Lower leg skin (tissue), 4 donors: ENCODE measurements around the gene SULT1A3. TPM values are rescaled to one million over a fixed set of nuclear protein-coding genes. Genes with fewer than 3 reads are reported as not detected.
"Not testable (repeated sequence)": the region's sequence is repeated elsewhere in the genome, so short reads cannot be mapped to it uniquely, and the experiment has no call there.

Experiments used
- DNase-seq, 2 donors: peaks; one replicate each; pipeline ENCODE4 v3.0.0-alpha.2; 2019; ENCODE audit warnings: low spot score in 2 of 2
- H3K4me3 ChIP-seq: fragments of 200-600 bp; sonication (generic); 2 replicates; pipeline ENCODE4 v1.5.1; 2017; ENCODE audit warnings: mild to moderate bottlenecking, low read depth; ENCODE audit not compliant: poor library complexity, severe bottlenecking
- POLR2A ChIP-seq, 2 donors: fragments of 450-650 bp; IDR thresholded peaks; one replicate each; pipeline ENCODE4 v1.6.1; 2016 to 2017; ENCODE audit warnings: antibody characterized with exemption in 2 of 2, mild to moderate bottlenecking in 1 of 2, moderate library complexity in 1 of 2
- WGBS, 2 donors: methylation state at CpG; one replicate each; pipeline ENCODE4 v1.1.5; 2018; 5-methylcytosine and 5-hydroxymethylcytosine counted together
- intact Hi-C: fragments of 100-400 bp; cut with DNase I; formaldehyde crosslinking; loops from one replicate; pipeline ENCODE4 v1.15.0; 2023; ENCODE audit warnings: low total_unique reads
- total RNA-seq, 4 donors: library from RNA; depleted of rRNA; stranded (reverse); fragments of >200 nt; gene quantifications; one replicate each; pipeline ENCODE4 v1.1.0, GENCODE V29; 2016
- TF ChIP-seq, protein P1 (sequence below), 3 donors: fragments of 450-650 bp; IDR thresholded peaks; one replicate each; pipeline ENCODE4 v1.5.1; 2016; ENCODE audit warnings: antibody characterized with exemption in 3 of 3, mild to moderate bottlenecking in 3 of 3, moderate library complexity in 2 of 3

Gene SULT1A3
- total RNA-seq = 10 to 100 TPM in 2 of 4 donors, 1 to 10 TPM in 2; 2.0 to 19.3 (median 11.3) TPM

- H3K4me3 ChIP-seq, intact Hi-C loops, DNase-seq: not testable (repeated sequence)
- no CpG with 5 or more reads among the region's 3 CpGs for WGBS, 2 donors
Observed at GRCh38 chr16:30199049-30199448, at the start of gene SULT1A3. SULT1A3 (plus strand) TSS chr16:30199255; CDS start chr16:30200729, 1,474 bp downstream.

DNA sequence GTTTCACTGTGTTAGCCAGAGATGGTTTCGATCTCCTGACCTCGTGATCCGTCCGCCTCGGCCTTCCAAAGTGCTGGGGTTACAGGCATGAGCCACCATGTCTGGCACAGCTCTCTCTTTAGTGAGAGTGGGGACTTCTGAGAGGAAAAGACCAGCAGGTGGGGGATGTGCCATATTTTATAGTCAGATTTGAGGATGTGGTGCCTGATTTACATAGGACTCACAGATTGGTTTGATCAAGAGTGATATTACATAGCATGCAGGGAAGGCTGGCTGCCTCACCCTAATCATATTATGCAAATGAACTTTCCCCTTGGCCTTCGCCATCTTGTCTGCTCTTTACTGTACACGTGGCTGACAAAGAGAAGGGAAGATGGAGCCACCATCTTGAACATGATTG lies 48.0 kb upstream of the SULT1A3 start:
- intact Hi-C loops = no loop called here
- DNase-seq = no peak
- no peak overlapping the region for H3K4me3 ChIP-seq
- WGBS, 2 donors = 87 to 89% methylated on average over 7 of the region's 7 CpGs
- TF ChIP-seq POLR2A (IDR thresholded peaks at IDR 0.05) = no peak
- TF ChIP-seq, protein P1, sequence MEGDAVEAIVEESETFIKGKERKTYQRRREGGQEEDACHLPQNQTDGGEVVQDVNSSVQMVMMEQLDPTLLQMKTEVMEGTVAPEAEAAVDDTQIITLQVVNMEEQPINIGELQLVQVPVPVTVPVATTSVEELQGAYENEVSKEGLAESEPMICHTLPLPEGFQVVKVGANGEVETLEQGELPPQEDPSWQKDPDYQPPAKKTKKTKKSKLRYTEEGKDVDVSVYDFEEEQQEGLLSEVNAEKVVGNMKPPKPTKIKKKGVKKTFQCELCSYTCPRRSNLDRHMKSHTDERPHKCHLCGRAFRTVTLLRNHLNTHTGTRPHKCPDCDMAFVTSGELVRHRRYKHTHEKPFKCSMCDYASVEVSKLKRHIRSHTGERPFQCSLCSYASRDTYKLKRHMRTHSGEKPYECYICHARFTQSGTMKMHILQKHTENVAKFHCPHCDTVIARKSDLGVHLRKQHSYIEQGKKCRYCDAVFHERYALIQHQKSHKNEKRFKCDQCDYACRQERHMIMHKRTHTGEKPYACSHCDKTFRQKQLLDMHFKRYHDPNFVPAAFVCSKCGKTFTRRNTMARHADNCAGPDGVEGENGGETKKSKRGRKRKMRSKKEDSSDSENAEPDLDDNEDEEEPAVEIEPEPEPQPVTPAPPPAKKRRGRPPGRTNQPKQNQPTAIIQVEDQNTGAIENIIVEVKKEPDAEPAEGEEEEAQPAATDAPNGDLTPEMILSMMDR (IDR thresholded peaks at IDR 0.05) = no peak

DNA sequence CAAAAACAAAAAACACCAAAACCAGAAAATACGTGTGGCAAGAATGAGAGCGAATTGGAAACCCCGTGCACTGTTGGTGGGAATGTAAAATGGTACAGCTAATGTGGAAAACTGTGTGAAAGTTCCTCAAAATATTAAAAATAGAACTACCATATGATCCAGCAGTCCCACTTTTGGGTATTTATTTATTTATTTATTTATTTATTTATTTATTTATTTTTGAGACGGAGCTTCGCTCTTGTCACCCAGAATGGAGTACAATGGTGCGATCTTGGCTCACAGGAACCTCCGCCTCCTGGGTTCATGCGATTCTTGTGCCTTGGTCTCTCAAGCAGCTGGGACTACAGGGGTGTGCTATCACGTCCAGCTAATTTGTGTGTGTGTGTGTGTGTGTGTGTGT lies 46.5 kb upstream of the SULT1A3 start:
- H3K4me3 ChIP-seq = no peak overlapping the region
- TF ChIP-seq POLR2A (IDR thresholded peaks at IDR 0.05) = no peak
- TF ChIP-seq, protein P1 (IDR thresholded peaks at IDR 0.05) = no peak
- DNase-seq = no peak
- 95 to 96% methylated on average over 9 of the region's 9 CpGs for WGBS, 2 donors
- intact Hi-C loops = no loop called here

DNA sequence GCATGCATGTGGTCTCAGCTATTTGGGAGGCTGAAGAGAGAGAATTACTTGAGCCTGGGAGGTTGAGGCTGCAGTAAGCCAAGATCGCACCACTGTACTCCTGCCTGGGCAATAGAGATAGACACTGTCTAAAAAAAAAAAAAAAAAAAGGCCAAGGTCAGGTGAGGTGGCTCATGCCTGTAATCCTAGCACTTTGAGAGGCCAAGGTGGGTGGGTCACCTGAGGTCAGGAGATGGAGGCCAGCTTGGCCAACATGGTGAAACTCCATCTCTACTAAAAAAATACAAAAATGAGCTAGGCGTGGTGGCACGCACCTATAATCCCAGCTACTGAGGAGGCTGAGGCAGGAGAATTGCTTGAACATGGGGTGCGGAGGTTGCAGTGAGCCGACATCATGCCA lies 43.9 kb upstream of the SULT1A3 start:
- TF ChIP-seq, protein P1 (IDR thresholded peaks at IDR 0.05) = no peak
- 96 to 98% methylated on average over 5 of the region's 5 CpGs for WGBS, 2 donors
- no peak for DNase-seq
- no peak overlapping the region for H3K4me3 ChIP-seq
- intact Hi-C loops = no loop called here

DNA sequence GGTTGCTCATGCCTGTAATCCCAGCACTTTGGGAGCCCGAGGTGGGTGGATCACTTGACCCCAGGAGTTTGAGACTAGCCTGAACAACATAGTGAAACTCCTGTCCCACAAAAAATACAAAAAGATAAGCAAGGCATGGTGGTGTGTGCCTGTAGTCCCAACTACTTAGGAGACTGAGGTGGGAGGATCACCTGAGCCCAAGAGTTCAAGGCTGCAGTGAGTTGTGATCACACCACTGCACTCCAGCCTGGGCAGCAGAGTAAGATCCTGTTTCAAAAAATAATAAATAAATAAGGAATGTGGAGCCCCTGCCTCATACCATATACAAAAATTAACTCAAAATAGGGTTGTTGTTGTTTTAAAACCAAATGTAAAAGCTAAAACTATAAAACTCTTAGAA lies 41.8 kb upstream of the SULT1A3 start:
- 46 to 92% methylated on average over 1 of the region's 1 CpG for WGBS, 2 donors
- DNase-seq = no peak
- TF ChIP-seq POLR2A (IDR thresholded peaks at IDR 0.05) = no peak
- TF ChIP-seq, protein P1 (IDR thresholded peaks at IDR 0.05) = no peak
- no peak overlapping the region for H3K4me3 ChIP-seq
- intact Hi-C loops = no loop called here

GRCh38 chr16:30163538-30163937 lies 35.5 kb upstream of the SULT1A3 start:
- intact Hi-C loops = no loop called here
- no peak for TF ChIP-seq POLR2A (IDR thresholded peaks at IDR 0.05)
- TF ChIP-seq, protein P1 (IDR thresholded peaks at IDR 0.05) = no peak
- no peak for DNase-seq
- WGBS, 2 donors = 59% methylated on average over 3 of the region's 3 CpGs
- H3K4me3 ChIP-seq = no peak overlapping the region
